Gastrocnemius medialis (tissue), 4 donors: ENCODE data around the gene AMY2A.
"Not testable (repeated sequence)": the region's sequence is repeated elsewhere in the genome, so short reads cannot be mapped to it uniquely, and the experiment has no call there.

ENCODE experiments used
- POLR2A ChIP-seq, 2 donors: fragments of 450-650 bp; IDR thresholded peaks; one replicate each; pipeline ENCODE4 v1.6.1; 2017; ENCODE audit warnings: antibody characterized with exemption in 2 of 2, mild to moderate bottlenecking in 2 of 2, moderate library complexity in 2 of 2
- TF ChIP-seq, protein P1 (sequence below), 5 experiments: fragments of 450-650 bp in 3 of 5; fragments of 200-600 bp in 2 of 5; sonication (generic) in 2 of 5; IDR thresholded peaks in 4 of 5; conservative IDR thresholded peaks in 1 of 5; 1 replicate in 4 of 5; 2 replicates in 1 of 5; pipeline ENCODE4 v1.5.1; 2016 to 2019; ENCODE audit warnings: antibody characterized with exemption in 5 of 5, mild to moderate bottlenecking in 3 of 5, moderate library complexity in 3 of 5

GRCh38 chr1:103616994-103617477, at the start of gene AMY2A:
- TF ChIP-seq, protein P1, sequence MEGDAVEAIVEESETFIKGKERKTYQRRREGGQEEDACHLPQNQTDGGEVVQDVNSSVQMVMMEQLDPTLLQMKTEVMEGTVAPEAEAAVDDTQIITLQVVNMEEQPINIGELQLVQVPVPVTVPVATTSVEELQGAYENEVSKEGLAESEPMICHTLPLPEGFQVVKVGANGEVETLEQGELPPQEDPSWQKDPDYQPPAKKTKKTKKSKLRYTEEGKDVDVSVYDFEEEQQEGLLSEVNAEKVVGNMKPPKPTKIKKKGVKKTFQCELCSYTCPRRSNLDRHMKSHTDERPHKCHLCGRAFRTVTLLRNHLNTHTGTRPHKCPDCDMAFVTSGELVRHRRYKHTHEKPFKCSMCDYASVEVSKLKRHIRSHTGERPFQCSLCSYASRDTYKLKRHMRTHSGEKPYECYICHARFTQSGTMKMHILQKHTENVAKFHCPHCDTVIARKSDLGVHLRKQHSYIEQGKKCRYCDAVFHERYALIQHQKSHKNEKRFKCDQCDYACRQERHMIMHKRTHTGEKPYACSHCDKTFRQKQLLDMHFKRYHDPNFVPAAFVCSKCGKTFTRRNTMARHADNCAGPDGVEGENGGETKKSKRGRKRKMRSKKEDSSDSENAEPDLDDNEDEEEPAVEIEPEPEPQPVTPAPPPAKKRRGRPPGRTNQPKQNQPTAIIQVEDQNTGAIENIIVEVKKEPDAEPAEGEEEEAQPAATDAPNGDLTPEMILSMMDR (IDR thresholded peaks at IDR 0.05 in 4 of 5, conservative IDR thresholded peaks at IDR 0.05 in 1 of 5): not testable (repeated sequence)
- TF ChIP-seq POLR2A (IDR thresholded peaks at IDR 0.05): not testable (repeated sequence)
